ENCODE measurements around the gene TRANK1.

Gene TRANK1

GRCh38 chr3:36942638-36943248, 2.1 kb downstream of the TRANK1 start:
- no peak overlapping the region for H2BK120ac ChIP-seq (ENCODE audit: low read depth, low read length)
- H3K36me3 ChIP-seq (ENCODE audit: control insufficient read depth in 1 of 2, insufficient read depth in 2 of 2, low read depth in 1 of 2, low read length in 2 of 2), result no peaks in the 10 kb centered on the region
- no peak overlapping the region for H3K9ac ChIP-seq (ENCODE audit: low read length)
- no peaks in the 10 kb centered on the region for H3K9me3 ChIP-seq (ENCODE audit: control insufficient read depth, low read length)
- H3K27me3 ChIP-seq (ENCODE audit: control insufficient read depth in 1 of 2, insufficient read depth in 1 of 2, low read length in 2 of 2), result no peaks in the 10 kb centered on the region
- no peak overlapping the region for H2BK15ac ChIP-seq (ENCODE audit: low read depth, poor library complexity, severe bottlenecking)
- H3K4me3 ChIP-seq (ENCODE audit: insufficient read depth in 1 of 2, low read depth in 1 of 2, low read length in 2 of 2), result no peak overlapping the region
- H2BK5ac ChIP-seq (ENCODE audit: low read depth, low read length, poor library complexity, severe bottlenecking), result no peak overlapping the region
- 78% methylated on average over 21 of the region's 21 CpGs for WGBS
- no peak overlapping the region for H3K23ac ChIP-seq (ENCODE audit: low read length in 2 of 2)
- no peak overlapping the region for H2AK5ac ChIP-seq (ENCODE audit: low read length, severe bottlenecking)
- H4K91ac ChIP-seq (ENCODE audit: low read length), result no peak overlapping the region
- H3K79me1 ChIP-seq (replicated peaks; ENCODE audit: low read length, poor library complexity, severe bottlenecking), result peaks cover 4% of the 10 kb centered on the region
- no peak overlapping the region for H4K8ac ChIP-seq (ENCODE audit: low read length)
- no peak overlapping the region for H2AFZ ChIP-seq (ENCODE audit: low read depth, low read length)
- DNase-seq, result no peak
- H3K4me2 ChIP-seq (ENCODE audit: low read length, poor library complexity, severe bottlenecking), result no peak overlapping the region
- no peak overlapping the region for H3K14ac ChIP-seq (ENCODE audit: low read length in 2 of 2)
- H2BK12ac ChIP-seq (ENCODE audit: low read length in 2 of 2), result no peak overlapping the region
- H3K4me1 ChIP-seq (ENCODE audit: control insufficient read depth, insufficient read depth, low read depth, low read length), result peaks cover 14% of the 10 kb centered on the region
- H3K4ac ChIP-seq (ENCODE audit: low read depth in 1 of 2, low read length in 2 of 2), result no peak overlapping the region
- no peak overlapping the region for H3K27ac ChIP-seq (ENCODE audit: low read length, poor library complexity, severe bottlenecking)
- H3K18ac ChIP-seq (ENCODE audit: low read depth in 1 of 2, low read length in 2 of 2), result no peak overlapping the region

GRCh38 chr3:36941658-36942057, 3.2 kb downstream of the TRANK1 start:
- H3K79me1 ChIP-seq (replicated peaks; ENCODE audit: low read length, poor library complexity, severe bottlenecking), result peaks cover 4% of the 10 kb centered on the region
- H2AK5ac ChIP-seq (ENCODE audit: low read length, severe bottlenecking), result no peak overlapping the region
- H4K91ac ChIP-seq (ENCODE audit: low read length), result no peak overlapping the region
- no peak overlapping the region for H3K9ac ChIP-seq (ENCODE audit: low read length)
- no peak overlapping the region for H3K23ac ChIP-seq (ENCODE audit: low read length in 2 of 2)
- 66% methylated on average over 3 of the region's 3 CpGs for WGBS
- peaks cover 15% of the 10 kb centered on the region for H3K4me1 ChIP-seq (ENCODE audit: control insufficient read depth, insufficient read depth, low read depth, low read length)
- H3K36me3 ChIP-seq (ENCODE audit: control insufficient read depth in 1 of 2, insufficient read depth in 2 of 2, low read depth in 1 of 2, low read length in 2 of 2), result no peaks in the 10 kb centered on the region
- H3K27me3 ChIP-seq (ENCODE audit: control insufficient read depth in 1 of 2, insufficient read depth in 1 of 2, low read length in 2 of 2), result no peaks in the 10 kb centered on the region
- no peak overlapping the region for H2BK12ac ChIP-seq (ENCODE audit: low read length in 2 of 2)
- H3K9me3 ChIP-seq (ENCODE audit: control insufficient read depth, low read length), result no peaks in the 10 kb centered on the region
- no peak overlapping the region for H2BK15ac ChIP-seq (ENCODE audit: low read depth, poor library complexity, severe bottlenecking)
- H2BK120ac ChIP-seq (ENCODE audit: low read depth, low read length), result no peak overlapping the region
- no peak overlapping the region for H3K4me2 ChIP-seq (ENCODE audit: low read length, poor library complexity, severe bottlenecking)
- no peak overlapping the region for H3K4ac ChIP-seq (ENCODE audit: low read depth in 1 of 2, low read length in 2 of 2)
- peak; percentile 45 for DNase-seq
- peak overlapping the region in 1 of 2 experiments; percentile 2 for H3K4me3 ChIP-seq (ENCODE audit: insufficient read depth in 1 of 2, low read depth in 1 of 2, low read length in 2 of 2)
- no peak overlapping the region for H3K18ac ChIP-seq (ENCODE audit: low read depth in 1 of 2, low read length in 2 of 2)
- H2AFZ ChIP-seq (ENCODE audit: low read depth, low read length), result no peak overlapping the region
- no peak overlapping the region for H3K14ac ChIP-seq (ENCODE audit: low read length in 2 of 2)
- no peak overlapping the region for H2BK5ac ChIP-seq (ENCODE audit: low read depth, low read length, poor library complexity, severe bottlenecking)
- no peak overlapping the region for H4K8ac ChIP-seq (ENCODE audit: low read length)
- no peak overlapping the region for H3K27ac ChIP-seq (ENCODE audit: low read length, poor library complexity, severe bottlenecking)

- Histone ChIP-seq H3K9me3 (ENCODE audit: control insufficient read depth, low read length) (no peaks in the 10 kb centered on the region), H3K27me3 (ENCODE audit: control insufficient read depth in 1 of 2, insufficient read depth in 1 of 2, low read length in 2 of 2) (no peaks in the 10 kb centered on the region), H3K18ac (ENCODE audit: low read depth in 1 of 2, low read length in 2 of 2) (peak overlapping the region; percentile 23 to 46), H3K23ac (ENCODE audit: low read length in 2 of 2) (no peak overlapping the region), H3K9ac (ENCODE audit: low read length) (no peak overlapping the region), H2BK120ac (ENCODE audit: low read depth, low read length) (no peak overlapping the region), H2BK15ac (ENCODE audit: low read depth, poor library complexity, severe bottlenecking) (no peak overlapping the region), H4K8ac (ENCODE audit: low read length) (no peak overlapping the region), H3K4me2 (ENCODE audit: low read length, poor library complexity, severe bottlenecking) (no peak overlapping the region), H2BK12ac (ENCODE audit: low read length in 2 of 2) (peak overlapping the region in 1 of 2 experiments; percentile 37), H3K4ac (ENCODE audit: low read depth in 1 of 2, low read length in 2 of 2) (no peak overlapping the region), H2AK5ac (ENCODE audit: low read length, severe bottlenecking) (no peak overlapping the region), H2BK5ac (ENCODE audit: low read depth, low read length, poor library complexity, severe bottlenecking) (no peak overlapping the region), H3K79me1 (replicated peaks; ENCODE audit: low read length, poor library complexity, severe bottlenecking) (peaks cover 4% of the 10 kb centered on the region), H2AFZ (ENCODE audit: low read depth, low read length) (no peak overlapping the region), H3K27ac (ENCODE audit: low read length, poor library complexity, severe bottlenecking) (no peak overlapping the region), H4K91ac (ENCODE audit: low read length) (no peak overlapping the region), H3K4me1 (ENCODE audit: control insufficient read depth, insufficient read depth, low read depth, low read length) (peaks cover 15% of the 10 kb centered on the region), H3K4me3 (ENCODE audit: insufficient read depth in 1 of 2, low read depth in 1 of 2, low read length in 2 of 2) (peak overlapping the region in 1 of 2 experiments; percentile 2), H3K36me3 (ENCODE audit: control insufficient read depth in 1 of 2, insufficient read depth in 2 of 2, low read depth in 1 of 2, low read length in 2 of 2) (no peaks in the 10 kb centered on the region), H3K14ac (ENCODE audit: low read length in 2 of 2) (no peak overlapping the region)
- DNase-seq, result no peak
- WGBS, result 94% methylated on average over 2 of the region's 2 CpGs
Measured at GRCh38 chr3:36941162-36941561, 3.7 kb downstream of the TRANK1 start.

- Histone ChIP-seq H2BK12ac (ENCODE audit: low read length in 2 of 2) (no peak overlapping the region), H3K9me3 (ENCODE audit: control insufficient read depth, low read length) (no peaks in the 10 kb centered on the region), H3K27ac (ENCODE audit: low read length, poor library complexity, severe bottlenecking) (no peak overlapping the region), H3K4me2 (ENCODE audit: low read length, poor library complexity, severe bottlenecking) (no peak overlapping the region), H2BK120ac (ENCODE audit: low read depth, low read length) (no peak overlapping the region), H3K36me3 (ENCODE audit: control insufficient read depth in 1 of 2, insufficient read depth in 2 of 2, low read depth in 1 of 2, low read length in 2 of 2) (no peaks in the 10 kb centered on the region), H3K4ac (ENCODE audit: low read depth in 1 of 2, low read length in 2 of 2) (no peak overlapping the region), H3K14ac (ENCODE audit: low read length in 2 of 2) (no peak overlapping the region), H2AFZ (ENCODE audit: low read depth, low read length) (no peak overlapping the region), H2BK15ac (ENCODE audit: low read depth, poor library complexity, severe bottlenecking) (no peak overlapping the region), H4K91ac (ENCODE audit: low read length) (no peak overlapping the region), H3K9ac (ENCODE audit: low read length) (no peak overlapping the region), H4K8ac (ENCODE audit: low read length) (no peak overlapping the region), H2AK5ac (ENCODE audit: low read length, severe bottlenecking) (no peak overlapping the region), H3K27me3 (ENCODE audit: control insufficient read depth in 1 of 2, insufficient read depth in 1 of 2, low read length in 2 of 2) (no peaks in the 10 kb centered on the region), H3K23ac (ENCODE audit: low read length in 2 of 2) (no peak overlapping the region), H3K18ac (ENCODE audit: low read depth in 1 of 2, low read length in 2 of 2) (no peak overlapping the region), H3K79me1 (replicated peaks; ENCODE audit: low read length, poor library complexity, severe bottlenecking) (peaks cover 3% of the 10 kb centered on the region), H2BK5ac (ENCODE audit: low read depth, low read length, poor library complexity, severe bottlenecking) (no peak overlapping the region), H3K4me1 (ENCODE audit: control insufficient read depth, insufficient read depth, low read depth, low read length) (peaks cover 3% of the 10 kb centered on the region), H3K4me3 (ENCODE audit: insufficient read depth in 1 of 2, low read depth in 1 of 2, low read length in 2 of 2) (no peak overlapping the region)
- no peak for DNase-seq
- WGBS, result 56% methylated on average over 1 of the region's 1 CpG
Measured at GRCh38 chr3:36937492-36937891, 7.4 kb downstream of the TRANK1 start.
